ENCODE measurements around the gene SAFB.
"Not testable (repeated sequence)": the region's sequence is repeated elsewhere in the genome, so short reads cannot be mapped to it uniquely, and the experiment has no call there.

The SAFB gene

GRCh38 chr19:5595129-5595528 lies 27.8 kb upstream of the SAFB start:
- no peak for DNase-seq (ENCODE audit: low read depth, low spot score)

GRCh38 chr19:5595745-5596144 lies 27.1 kb upstream of the SAFB start:
- no peak for DNase-seq (ENCODE audit: low read depth, low spot score)

- no peak for DNase-seq (ENCODE audit: low read depth, low spot score)
Measured at GRCh38 chr19:5600797-5601196, 22.1 kb upstream of the SAFB start.

- DNase-seq (ENCODE audit: low read depth, low spot score), result no peak
Measured at GRCh38 chr19:5603626-5604025, 19.3 kb upstream of the SAFB start.

GRCh38 chr19:5605362-5605761 lies 17.5 kb upstream of the SAFB start:
- DNase-seq (ENCODE audit: low read depth, low spot score), result no peak

- DNase-seq (ENCODE audit: low read depth, low spot score), result no peak
Measured at GRCh38 chr19:5607318-5608275, 15.3 kb upstream of the SAFB start.

- no peak for DNase-seq (ENCODE audit: low read depth, low spot score)
Measured at GRCh38 chr19:5608291-5608690, 14.6 kb upstream of the SAFB start.

- not testable (repeated sequence) for DNase-seq (ENCODE audit: low read depth, low spot score)
Measured at GRCh38 chr19:5608766-5609165, 14.1 kb upstream of the SAFB start.

GRCh38 chr19:5609881-5610448 lies 12.9 kb upstream of the SAFB start:
- no peak for DNase-seq (ENCODE audit: low read depth, low spot score)

- DNase-seq (ENCODE audit: low read depth, low spot score), result no peak
Measured at GRCh38 chr19:5612891-5613865, 9.7 kb upstream of the SAFB start.

- DNase-seq (ENCODE audit: low read depth, low spot score), result no peak
Measured at GRCh38 chr19:5615756-5616327, 7.0 kb upstream of the SAFB start.

- no peak for DNase-seq (ENCODE audit: low read depth, low spot score)
Measured at GRCh38 chr19:5617080-5617479, 5.8 kb upstream of the SAFB start.

GRCh38 chr19:5618591-5618990 lies 4.3 kb upstream of the SAFB start:
- no peak for DNase-seq (ENCODE audit: low read depth, low spot score)

- no peak for DNase-seq (ENCODE audit: low read depth, low spot score)
Measured at GRCh38 chr19:5619946-5620345, 2.9 kb upstream of the SAFB start.

- no peak for DNase-seq (ENCODE audit: low read depth, low spot score)
Measured at GRCh38 chr19:5621311-5621944, 1.5 kb upstream of the SAFB start.

GRCh38 chr19:5621945-5622464 lies 878 bp upstream of the SAFB start:
- no peak for DNase-seq (ENCODE audit: low read depth, low spot score)

- no peak for DNase-seq (ENCODE audit: low read depth, low spot score)
Measured at GRCh38 chr19:5623397-5624017, 624 bp downstream of the SAFB start.

- no peak for DNase-seq (ENCODE audit: low read depth, low spot score)
Measured at GRCh38 chr19:5624018-5624663, 1.3 kb downstream of the SAFB start.

- DNase-seq (ENCODE audit: low read depth, low spot score), result no peak
Measured at GRCh38 chr19:5624741-5625278, 1.9 kb downstream of the SAFB start.

GRCh38 chr19:5625641-5626040 lies 2.8 kb downstream of the SAFB start:
- DNase-seq (ENCODE audit: low read depth, low spot score), result no peak
